ENCODE results near the gene LUC7L.

DNA sequence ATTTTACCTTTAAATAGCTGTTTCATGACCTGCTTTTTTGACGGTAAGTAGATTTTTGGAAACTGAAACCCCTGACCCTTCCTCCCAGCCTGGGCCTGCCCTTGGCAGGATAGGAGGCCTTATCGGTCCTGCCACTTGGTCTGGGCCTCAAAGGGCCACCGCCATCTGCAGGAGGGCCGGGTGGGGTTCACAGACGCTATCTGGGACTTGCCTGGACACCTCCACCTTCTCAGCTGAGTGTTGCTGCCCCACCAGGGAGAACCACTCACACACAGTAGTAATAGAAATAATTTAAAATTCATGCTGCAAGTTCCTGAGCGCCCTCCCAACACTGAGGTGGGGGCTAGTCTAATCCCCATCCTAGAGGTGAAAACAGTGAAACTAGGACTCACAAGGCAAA, 86.2 kb downstream of the LUC7L start:
- TF ChIP-seq, protein P1, sequence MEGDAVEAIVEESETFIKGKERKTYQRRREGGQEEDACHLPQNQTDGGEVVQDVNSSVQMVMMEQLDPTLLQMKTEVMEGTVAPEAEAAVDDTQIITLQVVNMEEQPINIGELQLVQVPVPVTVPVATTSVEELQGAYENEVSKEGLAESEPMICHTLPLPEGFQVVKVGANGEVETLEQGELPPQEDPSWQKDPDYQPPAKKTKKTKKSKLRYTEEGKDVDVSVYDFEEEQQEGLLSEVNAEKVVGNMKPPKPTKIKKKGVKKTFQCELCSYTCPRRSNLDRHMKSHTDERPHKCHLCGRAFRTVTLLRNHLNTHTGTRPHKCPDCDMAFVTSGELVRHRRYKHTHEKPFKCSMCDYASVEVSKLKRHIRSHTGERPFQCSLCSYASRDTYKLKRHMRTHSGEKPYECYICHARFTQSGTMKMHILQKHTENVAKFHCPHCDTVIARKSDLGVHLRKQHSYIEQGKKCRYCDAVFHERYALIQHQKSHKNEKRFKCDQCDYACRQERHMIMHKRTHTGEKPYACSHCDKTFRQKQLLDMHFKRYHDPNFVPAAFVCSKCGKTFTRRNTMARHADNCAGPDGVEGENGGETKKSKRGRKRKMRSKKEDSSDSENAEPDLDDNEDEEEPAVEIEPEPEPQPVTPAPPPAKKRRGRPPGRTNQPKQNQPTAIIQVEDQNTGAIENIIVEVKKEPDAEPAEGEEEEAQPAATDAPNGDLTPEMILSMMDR (IDR thresholded peaks at IDR 0.05), result no peak
- TF ChIP-seq POLR2A (IDR thresholded peaks at IDR 0.05) (no peak), EP300 (IDR thresholded peaks at IDR 0.05) (no peak)

Measured in ovary (tissue), 3 donors.